BE2C (cell line): ENCODE data around the gene LARP1B.
"Not testable (repeated sequence)": the region's sequence is repeated elsewhere in the genome, so short reads cannot be mapped to it uniquely, and the experiment has no call there.

Source experiments
- DNase-seq: peaks from one replicate; pipeline ENCODE4 v3.0.0-alpha.2; 2020
- H3K27me3 ChIP-seq: fragments of 250-450 bp; sonication (Bioruptor Pico); 2 replicates; pipeline ENCODE4 v1.5.1; 2020; ENCODE audit warnings: mild to moderate bottlenecking
- H3K36me3 ChIP-seq: fragments of 250-450 bp; sonication (Bioruptor Pico); 2 replicates; pipeline ENCODE4 v1.5.1; 2020; ENCODE audit warnings: mild to moderate bottlenecking
- H3K4me1 ChIP-seq: fragments of 250-450 bp; sonication (Bioruptor Pico); 2 replicates; pipeline ENCODE4 v1.5.1; 2020
- H3K4me3 ChIP-seq: 2 replicates; pipeline ENCODE4 v1.5.1; 2011; ENCODE audit warnings: low read depth, low read length
- H3K9me3 ChIP-seq: fragments of 250-450 bp; sonication (Bioruptor Pico); 2 replicates; pipeline ENCODE4 v1.5.1; 2020
- TF ChIP-seq, protein P1 (sequence below): IDR thresholded peaks from 2 replicates; pipeline ENCODE4 v1.5.1; 2012; ENCODE audit warnings: mild to moderate bottlenecking, low read depth, low read length

The LARP1B gene

DNA sequence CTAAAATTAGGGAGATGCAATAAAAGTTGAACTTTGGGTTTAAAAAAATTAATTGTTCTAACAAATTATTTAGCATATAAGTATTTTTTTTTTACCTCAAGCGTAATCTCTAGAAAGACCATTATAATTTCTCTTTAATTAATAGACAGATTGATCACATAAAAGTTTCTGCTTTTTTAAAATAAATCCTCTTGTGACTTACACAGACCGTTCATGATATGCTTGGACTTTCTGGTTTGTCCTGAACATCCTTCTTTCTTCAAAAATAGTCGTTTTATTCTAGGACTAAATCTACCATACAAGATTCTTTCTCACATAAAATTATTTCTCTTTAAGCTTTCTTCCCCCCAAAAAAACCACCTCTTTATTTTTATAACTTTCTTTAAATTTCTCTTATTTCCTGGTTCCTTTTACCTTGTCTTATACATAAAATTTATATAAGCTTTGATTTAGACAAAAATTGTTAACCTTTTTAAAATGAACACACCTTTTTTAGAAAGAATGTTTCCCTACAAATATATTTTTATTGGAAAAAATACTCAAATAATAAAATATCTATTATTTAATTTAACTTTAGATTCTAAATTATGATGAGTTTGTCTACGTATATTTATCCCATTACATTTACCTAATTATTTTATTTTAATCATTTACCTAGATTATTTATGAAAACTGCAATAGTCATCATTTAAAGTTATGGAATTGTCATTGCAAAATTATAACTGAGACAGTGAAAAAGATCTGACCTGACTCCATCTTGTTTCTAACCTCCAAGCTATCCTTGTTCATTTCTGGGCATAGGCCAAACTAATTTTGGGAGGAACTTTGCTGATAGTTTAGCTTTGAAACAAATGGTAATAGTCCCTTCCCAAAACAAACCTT is 188.9 kb downstream of the LARP1B start:
- TF ChIP-seq, protein P1, sequence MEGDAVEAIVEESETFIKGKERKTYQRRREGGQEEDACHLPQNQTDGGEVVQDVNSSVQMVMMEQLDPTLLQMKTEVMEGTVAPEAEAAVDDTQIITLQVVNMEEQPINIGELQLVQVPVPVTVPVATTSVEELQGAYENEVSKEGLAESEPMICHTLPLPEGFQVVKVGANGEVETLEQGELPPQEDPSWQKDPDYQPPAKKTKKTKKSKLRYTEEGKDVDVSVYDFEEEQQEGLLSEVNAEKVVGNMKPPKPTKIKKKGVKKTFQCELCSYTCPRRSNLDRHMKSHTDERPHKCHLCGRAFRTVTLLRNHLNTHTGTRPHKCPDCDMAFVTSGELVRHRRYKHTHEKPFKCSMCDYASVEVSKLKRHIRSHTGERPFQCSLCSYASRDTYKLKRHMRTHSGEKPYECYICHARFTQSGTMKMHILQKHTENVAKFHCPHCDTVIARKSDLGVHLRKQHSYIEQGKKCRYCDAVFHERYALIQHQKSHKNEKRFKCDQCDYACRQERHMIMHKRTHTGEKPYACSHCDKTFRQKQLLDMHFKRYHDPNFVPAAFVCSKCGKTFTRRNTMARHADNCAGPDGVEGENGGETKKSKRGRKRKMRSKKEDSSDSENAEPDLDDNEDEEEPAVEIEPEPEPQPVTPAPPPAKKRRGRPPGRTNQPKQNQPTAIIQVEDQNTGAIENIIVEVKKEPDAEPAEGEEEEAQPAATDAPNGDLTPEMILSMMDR: no peak
- Histone ChIP-seq H3K36me3 (no peaks in the 10 kb centered on the region), H3K4me1 (no peaks in the 10 kb centered on the region), H3K27me3 (no peaks in the 10 kb centered on the region), H3K4me3 (no peak overlapping the region), H3K9me3 (no peaks in the 10 kb centered on the region)
- DNase-seq: no peak

DNA sequence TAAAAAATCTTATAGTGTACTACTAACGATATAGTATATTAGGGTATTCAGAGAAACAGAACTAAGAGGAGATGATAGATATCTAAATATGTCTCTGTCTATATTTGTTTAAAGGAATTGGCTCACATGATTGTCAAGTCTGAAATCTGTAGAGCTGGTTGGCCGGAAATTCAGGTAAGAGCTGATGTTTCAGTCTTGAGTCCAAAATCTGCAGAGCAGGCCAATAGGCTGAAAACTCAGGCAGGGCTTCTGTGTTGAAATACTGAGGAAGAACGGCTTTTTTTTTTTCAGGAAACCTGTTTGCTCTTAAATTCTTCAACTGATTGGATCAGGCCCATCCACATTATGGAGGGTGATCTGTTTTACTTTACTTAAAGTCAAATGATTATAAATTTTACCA is 194.8 kb downstream of the LARP1B start:
- Histone ChIP-seq H3K4me3 (no peak overlapping the region), H3K36me3 (no peaks in the 10 kb centered on the region), H3K27me3 (no peaks in the 10 kb centered on the region), H3K9me3 (no peaks in the 10 kb centered on the region; the same call in 1 of the 2 replicates), H3K4me1 (no peaks in the 10 kb centered on the region)
- TF ChIP-seq, protein P1: no peak
- no peak for DNase-seq

DNA sequence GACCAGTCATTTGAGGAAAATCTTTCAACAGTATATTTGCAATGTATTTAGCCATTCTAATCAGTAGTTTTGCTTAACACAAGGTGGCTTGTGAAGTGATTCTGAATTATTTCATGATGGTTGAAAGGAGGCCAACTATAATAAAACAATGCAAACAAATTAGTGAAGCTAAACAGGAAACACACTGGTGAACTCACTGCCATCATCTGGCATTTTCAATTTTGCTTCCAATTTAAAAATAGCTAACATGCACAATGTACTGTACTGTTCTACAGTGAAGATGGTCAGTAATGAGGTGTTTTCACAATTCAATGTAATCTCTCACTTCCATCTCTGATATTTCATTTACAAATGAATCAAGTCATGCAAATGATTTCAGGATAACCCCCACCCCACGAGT is 195.4 kb downstream of the LARP1B start:
- no peaks in the 10 kb centered on the region for H3K27me3 ChIP-seq
- no peaks in the 10 kb centered on the region; the same call in 1 of the 2 replicates for H3K9me3 ChIP-seq
- no peak for DNase-seq
- no peaks in the 10 kb centered on the region for H3K4me1 ChIP-seq
- H3K4me3 ChIP-seq: no peak overlapping the region
- H3K36me3 ChIP-seq: no peaks in the 10 kb centered on the region
- TF ChIP-seq, protein P1: no peak

DNA sequence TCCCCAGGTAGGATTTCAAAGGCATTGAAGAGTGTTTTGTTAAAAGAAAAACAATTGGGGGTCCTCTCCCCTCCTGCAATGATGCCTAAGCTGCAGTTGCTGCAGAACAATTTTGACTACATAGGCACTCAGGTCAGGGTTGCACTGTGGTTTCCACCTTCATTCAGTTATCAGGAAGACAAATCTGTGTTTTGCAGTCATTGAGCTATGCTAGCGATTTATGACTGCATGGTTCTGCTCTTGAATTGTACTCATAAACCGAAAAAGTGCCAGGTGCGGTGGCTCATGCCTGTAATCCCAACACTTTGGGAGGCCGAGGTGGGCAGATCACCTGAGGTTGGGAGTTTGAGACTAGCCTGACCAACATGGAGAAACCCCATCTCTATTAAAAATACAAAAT is 197.1 kb downstream of the LARP1B start:
- H3K27me3 ChIP-seq, H3K36me3 ChIP-seq, H3K4me1 ChIP-seq, DNase-seq, H3K9me3 ChIP-seq, H3K4me3 ChIP-seq: not testable (repeated sequence)

DNA sequence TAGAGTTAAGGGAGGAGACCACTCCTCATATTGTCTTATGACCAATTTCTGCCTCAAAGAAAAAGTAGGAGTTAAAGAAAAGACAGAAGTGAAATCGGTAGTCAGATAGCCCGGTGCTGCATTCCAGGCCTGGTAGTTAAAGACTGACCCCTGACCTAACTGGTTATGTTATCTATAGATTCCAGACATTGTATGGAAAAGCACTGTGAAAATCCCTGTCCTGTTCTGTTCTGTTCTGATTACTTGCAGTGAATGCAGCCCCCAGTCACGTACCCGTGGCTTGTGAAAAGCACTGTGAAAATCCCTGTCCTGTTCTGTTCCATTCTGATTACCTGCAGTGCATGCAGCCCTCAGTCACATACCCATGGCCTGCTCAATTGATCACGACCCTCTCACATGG is 198.8 kb downstream of the LARP1B start:
- not testable (repeated sequence) for DNase-seq, H3K9me3 ChIP-seq, H3K4me1 ChIP-seq, H3K36me3 ChIP-seq, H3K4me3 ChIP-seq, H3K27me3 ChIP-seq
